T-helper 17 cell (primary cell): ENCODE measurements around the gene MAFG. TPM values are rescaled to one million over a fixed set of nuclear protein-coding genes. Genes with fewer than 3 reads are reported as not detected.

Experiments
- ATAC-seq: fragments of 150-1000 bp; cut with Tn5 transposase; 2 replicates; pipeline ENCODE4 v1.10.0; 2021; ENCODE audit warnings: mild to moderate bottlenecking, moderate library complexity
- DNase-seq, 3 donors: peaks; one replicate each; pipeline versions ENCODE4 v3.0.0 to v3.0.0-alpha.2; 2020 to 2021
- H3K9me3 ChIP-seq: one replicate; pipeline ENCODE4 v1.7.0; 2013; ENCODE audit warnings: low read length, mild to moderate bottlenecking; ENCODE audit not compliant: control insufficient read depth, poor library complexity, severe bottlenecking
- H3K27ac Mint-ChIP-seq: one replicate; pipeline ENCODE4 v1.8.0; 2022; ENCODE audit warnings: mild to moderate bottlenecking, moderate library complexity, mixed read lengths
- H3K27me3 Mint-ChIP-seq: one replicate; pipeline ENCODE4 v1.8.0; 2022; ENCODE audit warnings: mixed read lengths
- H3K36me3 Mint-ChIP-seq: one replicate; pipeline ENCODE4 v1.8.0; 2022; ENCODE audit warnings: low read depth, mixed read lengths
- H3K4me1 Mint-ChIP-seq: one replicate; pipeline ENCODE4 v1.8.0; 2022; ENCODE audit warnings: mild to moderate bottlenecking, mixed read lengths
- H3K4me3 Mint-ChIP-seq: one replicate; pipeline ENCODE4 v1.8.0; 2022; ENCODE audit warnings: mild to moderate bottlenecking, moderate library complexity, mixed read lengths
- total RNA-seq, 4 donors: library from RNA in 2 of 4; stranded (reverse) in 2 of 4; gene quantifications; one replicate each; pipeline ENCODE4 v1.2.3 and lab custom pipeline; 2022 to 2026

Gene MAFG
- total RNA-seq, 2 donors from 2014 or later, result 15.4 to 23.0 TPM

- Mint-ChIP-seq H3K4me1 (peaks cover 16% of the 10 kb centered on the region), H3K27me3 (peaks cover 20% of the 10 kb centered on the region), H3K4me3 (peak overlapping the region; percentile 80), H3K36me3 (no peaks in the 10 kb centered on the region), H3K27ac (no peak overlapping the region)
- no peak for DNase-seq
- no peaks in the 10 kb centered on the region for H3K9me3 ChIP-seq
- ATAC-seq, result no peak
Observed at GRCh38 chr17:81928544-81929252, 1.2 kb upstream of the MAFG start.

GRCh38 chr17:81927152-81927652, 333 bp downstream of the MAFG start:
- peak overlapping the region; percentile 83 for H3K4me3 Mint-ChIP-seq
- no peak for DNase-seq

DNA sequence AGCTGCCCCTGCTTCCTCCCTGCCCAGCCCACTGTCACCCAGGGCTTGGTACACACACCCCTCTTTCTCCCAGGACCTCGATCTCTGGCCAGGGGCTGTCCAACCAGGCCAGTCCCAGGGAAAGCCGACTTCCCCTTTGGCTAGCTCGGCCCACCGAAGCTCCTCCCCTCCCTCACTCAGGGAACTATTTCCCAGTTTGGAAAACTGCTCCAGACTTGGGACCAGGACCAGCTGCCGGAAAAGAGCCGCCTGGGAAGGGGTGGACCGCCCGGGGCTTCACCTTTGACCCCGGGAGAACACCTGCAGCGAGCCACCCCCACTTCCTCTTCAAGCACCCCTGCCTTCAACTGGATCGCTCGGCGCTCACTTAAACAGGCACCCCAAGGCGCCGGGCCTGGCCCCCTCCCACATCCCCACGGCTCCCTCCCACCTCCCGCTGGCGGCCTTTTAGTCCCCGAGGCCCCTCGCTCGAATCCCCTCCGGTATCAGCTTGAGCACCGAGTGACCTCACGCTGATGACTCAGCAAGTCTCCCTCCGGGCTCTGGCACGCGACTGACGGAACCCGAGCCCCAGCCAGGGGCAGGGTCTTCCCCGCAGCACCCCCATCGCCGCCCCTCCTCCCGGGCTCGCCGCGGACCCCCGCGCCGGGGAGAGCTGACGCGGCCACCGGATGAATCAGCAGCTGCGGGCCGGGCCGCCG, 934 bp downstream of the MAFG start:
- peak; percentile 29 to 50 (median 35) for DNase-seq
- H3K36me3 Mint-ChIP-seq, result no peaks in the 10 kb centered on the region
- H3K4me3 Mint-ChIP-seq, result peak overlapping the region; percentile 88
- ATAC-seq, result peak; percentile 43
- H3K27ac Mint-ChIP-seq, result peak overlapping the region; percentile 93
- H3K4me1 Mint-ChIP-seq, result peaks cover 20% of the 10 kb centered on the region
- H3K27me3 Mint-ChIP-seq, result peaks cover 9% of the 10 kb centered on the region
- H3K9me3 ChIP-seq, result no peaks in the 10 kb centered on the region

More at GRCh38 chr17:81927152-81927652, 333 bp downstream of the MAFG start:
- Mint-ChIP-seq H3K27ac (no peak overlapping the region), H3K4me1 (peaks cover 20% of the 10 kb centered on the region), H3K36me3 (no peaks in the 10 kb centered on the region), H3K27me3 (peaks cover 15% of the 10 kb centered on the region)
- no peaks in the 10 kb centered on the region for H3K9me3 ChIP-seq
- ATAC-seq, result peak; percentile 45

GRCh38 chr17:81925860-81926450, 1.6 kb downstream of the MAFG start:
- ATAC-seq, result no peak
- H3K4me1 Mint-ChIP-seq, result peaks cover 23% of the 10 kb centered on the region
- peak overlapping the region; percentile 88 for H3K4me3 Mint-ChIP-seq
- DNase-seq, result no peak
- no peaks in the 10 kb centered on the region for H3K9me3 ChIP-seq
- peak overlapping the region; percentile 93 for H3K27ac Mint-ChIP-seq
- H3K36me3 Mint-ChIP-seq, result no peaks in the 10 kb centered on the region
- peaks cover 4% of the 10 kb centered on the region for H3K27me3 Mint-ChIP-seq

DNA sequence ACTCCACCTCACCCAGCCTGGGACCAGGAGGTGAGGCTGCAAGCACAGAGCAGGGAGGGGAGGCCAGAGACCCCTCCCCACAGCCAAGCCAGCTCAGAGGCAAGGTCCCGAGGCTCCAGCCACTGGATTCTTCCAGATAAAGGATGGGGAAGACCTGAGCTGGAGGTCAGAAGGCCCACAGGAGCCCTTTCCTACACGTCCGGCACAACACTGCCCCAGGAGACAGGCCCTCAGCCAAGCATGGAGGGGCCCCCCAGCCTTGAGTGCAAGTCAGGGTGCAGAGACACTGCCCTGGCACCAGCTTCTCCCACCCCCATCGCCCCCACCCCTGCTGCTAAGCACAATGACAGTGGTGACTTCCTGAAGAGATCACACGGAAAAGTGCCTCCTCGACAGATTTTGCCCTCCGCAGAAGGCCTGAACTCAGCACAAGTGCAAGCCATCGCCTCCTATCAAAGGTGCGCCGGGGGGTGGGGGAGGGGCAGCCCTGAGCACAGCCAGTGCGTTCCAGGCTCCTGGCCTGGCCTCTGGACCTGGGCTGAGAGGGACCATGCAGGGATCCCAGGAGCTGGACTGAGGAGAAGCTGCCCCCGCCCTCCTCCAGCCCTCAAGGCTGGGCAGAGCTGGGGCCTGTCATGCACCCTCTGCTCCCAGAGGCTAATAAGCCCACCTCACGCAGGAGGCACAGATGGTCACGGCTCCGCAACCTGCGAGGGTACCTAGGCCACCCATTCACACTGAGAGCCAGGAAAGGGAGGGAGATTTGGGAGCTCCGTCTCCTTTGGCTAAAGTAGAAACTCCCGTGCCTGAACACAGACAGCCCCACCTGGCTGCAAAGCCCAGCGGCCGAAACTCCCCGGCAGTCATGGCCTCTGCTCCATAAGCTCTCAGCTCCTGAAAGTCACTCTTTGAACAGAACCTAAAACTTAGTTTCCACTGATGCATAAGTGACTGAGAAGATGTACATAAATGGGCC, 2.7 kb downstream of the MAFG start:
- H3K4me1 Mint-ChIP-seq, result peaks cover 22% of the 10 kb centered on the region
- no peaks in the 10 kb centered on the region for H3K36me3 Mint-ChIP-seq
- peak; percentile 19 for ATAC-seq
- H3K27ac Mint-ChIP-seq, result no peak overlapping the region
- DNase-seq, result no peak
- H3K4me3 Mint-ChIP-seq, result peak overlapping the region; percentile 88
- H3K27me3 Mint-ChIP-seq, result no peaks in the 10 kb centered on the region
- no peaks in the 10 kb centered on the region for H3K9me3 ChIP-seq

- Mint-ChIP-seq H3K4me3 (peak overlapping the region; percentile 69), H3K27ac (peak overlapping the region; percentile 29), H3K4me1 (peaks cover 22% of the 10 kb centered on the region), H3K36me3 (no peaks in the 10 kb centered on the region), H3K27me3 (no peaks in the 10 kb centered on the region)
- ATAC-seq, result no peak
- H3K9me3 ChIP-seq, result no peaks in the 10 kb centered on the region
- no peak for DNase-seq
Observed at GRCh38 chr17:81923302-81924260, 4.0 kb downstream of the MAFG start.

DNA sequence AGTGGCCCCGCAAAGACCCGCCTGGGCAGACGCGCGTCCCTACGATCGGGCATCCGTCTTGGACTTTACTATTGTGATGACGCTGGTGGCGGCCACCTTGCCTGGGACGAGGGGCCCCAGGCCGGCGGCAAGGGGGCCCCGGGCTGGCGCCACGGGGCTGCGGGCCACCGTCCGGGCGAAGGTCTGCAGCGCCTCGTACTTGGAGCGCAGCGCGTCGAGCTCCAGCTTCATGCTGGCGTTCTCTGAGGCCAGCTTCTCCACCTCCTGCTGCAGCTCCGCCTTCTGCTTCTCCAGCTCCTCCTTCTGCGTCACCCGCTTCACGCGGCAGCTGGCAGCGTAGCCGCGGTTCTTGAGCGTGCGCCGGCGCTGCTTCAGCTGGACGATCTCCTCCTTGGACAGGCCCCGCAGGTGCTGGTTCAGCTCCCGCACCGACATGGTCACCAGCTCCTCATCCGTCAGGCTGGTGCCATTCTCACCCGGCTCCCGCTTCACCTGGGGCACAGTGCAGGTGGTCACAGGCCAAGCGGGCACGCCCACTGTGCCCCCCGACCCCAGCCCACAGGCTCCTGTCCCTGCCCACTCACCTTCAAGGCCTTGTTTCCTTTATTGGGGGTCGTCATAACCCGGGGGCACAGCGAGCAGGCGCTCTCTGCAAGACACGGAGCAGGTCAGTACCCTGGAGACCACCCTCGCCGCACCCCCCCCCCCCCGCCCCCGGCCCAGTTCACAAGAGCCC, 4.8 kb downstream of the MAFG start:
- no peaks in the 10 kb centered on the region for H3K9me3 ChIP-seq
- peaks cover 2% of the 10 kb centered on the region for H3K36me3 Mint-ChIP-seq
- no peak overlapping the region for H3K4me3 Mint-ChIP-seq
- no peak for ATAC-seq
- peaks cover 29% of the 10 kb centered on the region for H3K4me1 Mint-ChIP-seq
- no peaks in the 10 kb centered on the region for H3K27me3 Mint-ChIP-seq
- no peak overlapping the region for H3K27ac Mint-ChIP-seq
- no peak for DNase-seq

- Mint-ChIP-seq H3K27ac (no peak overlapping the region), H3K4me3 (no peak overlapping the region), H3K4me1 (peaks cover 32% of the 10 kb centered on the region), H3K36me3 (peaks cover 2% of the 10 kb centered on the region), H3K27me3 (no peaks in the 10 kb centered on the region)
- H3K9me3 ChIP-seq, result no peaks in the 10 kb centered on the region
- ATAC-seq (no peak), DNase-seq (no peak)
Observed at GRCh38 chr17:81921996-81922565, 5.5 kb downstream of the MAFG start.

DNA sequence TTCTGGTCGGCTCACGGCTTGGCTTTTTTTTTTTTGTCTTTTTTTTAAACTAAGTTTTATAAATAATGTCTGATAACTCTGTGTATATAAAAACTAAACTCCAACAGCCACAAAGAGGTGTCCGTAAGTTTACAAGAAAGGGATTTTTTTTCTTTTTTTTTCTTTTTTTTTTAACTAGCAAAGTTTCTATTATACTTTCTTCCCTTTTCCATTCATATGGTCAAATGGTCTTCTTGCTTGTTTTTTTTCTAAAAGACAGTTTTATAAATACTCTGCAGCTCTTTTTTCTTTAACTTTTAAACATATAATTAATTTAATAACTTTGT, 6.0 kb downstream of the MAFG start:
- no peak for ATAC-seq
- H3K36me3 Mint-ChIP-seq, result peaks cover 2% of the 10 kb centered on the region
- no peak overlapping the region for H3K4me3 Mint-ChIP-seq
- H3K27ac Mint-ChIP-seq, result no peak overlapping the region
- H3K4me1 Mint-ChIP-seq, result peaks cover 36% of the 10 kb centered on the region
- no peak for DNase-seq
- no peaks in the 10 kb centered on the region for H3K27me3 Mint-ChIP-seq
- no peaks in the 10 kb centered on the region for H3K9me3 ChIP-seq

DNA sequence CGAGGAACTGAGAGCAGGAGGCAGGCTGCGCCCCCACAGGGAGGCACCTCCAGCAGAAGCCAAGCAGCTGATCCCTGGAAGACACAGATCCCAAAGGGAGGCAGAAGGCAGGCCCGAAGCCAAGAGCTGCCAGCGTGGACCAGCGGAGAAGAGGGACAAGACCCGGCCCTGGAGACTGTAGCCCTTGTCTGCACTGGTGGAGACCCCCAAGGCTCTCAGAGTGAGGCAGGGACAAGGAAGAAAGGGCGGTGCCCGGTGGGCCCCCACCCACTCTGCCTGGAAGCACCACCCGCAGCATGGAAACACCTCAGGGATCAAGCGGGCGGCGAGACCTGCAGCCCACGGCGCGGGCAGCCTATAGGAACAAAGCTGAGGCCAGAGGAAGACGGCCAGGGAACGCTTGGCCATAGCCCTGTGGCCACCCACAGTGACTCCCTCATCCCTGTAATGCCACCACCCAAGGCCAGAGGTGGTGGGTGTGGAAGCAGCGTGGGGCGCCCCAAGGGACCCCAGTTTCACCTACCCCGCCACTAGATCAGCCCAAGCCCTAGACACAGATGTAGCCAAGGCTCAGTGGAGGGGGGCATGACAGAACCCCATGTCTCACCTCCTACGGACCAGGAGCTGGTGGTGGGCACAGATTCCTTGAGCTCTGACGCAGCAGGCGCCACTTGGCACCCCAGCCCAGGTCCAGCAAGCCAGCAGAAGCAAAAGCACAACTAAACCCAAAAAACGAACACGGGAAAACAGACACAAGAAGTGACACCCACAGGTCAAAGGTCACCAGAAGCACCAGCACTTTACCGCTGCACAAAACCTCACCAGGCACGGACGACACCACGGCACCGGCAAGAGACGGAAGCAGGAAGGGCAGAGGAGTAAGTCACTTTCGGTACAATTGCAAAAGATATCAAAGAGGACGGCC, 6.7 kb downstream of the MAFG start:
- Mint-ChIP-seq H3K27ac (no peak overlapping the region), H3K4me3 (no peak overlapping the region), H3K36me3 (peaks cover 2% of the 10 kb centered on the region), H3K4me1 (peaks cover 33% of the 10 kb centered on the region), H3K27me3 (no peaks in the 10 kb centered on the region)
- ATAC-seq (no peak), DNase-seq (no peak)
- no peaks in the 10 kb centered on the region for H3K9me3 ChIP-seq
